ENCODE measurements around the gene EIF2S1.

DNA sequence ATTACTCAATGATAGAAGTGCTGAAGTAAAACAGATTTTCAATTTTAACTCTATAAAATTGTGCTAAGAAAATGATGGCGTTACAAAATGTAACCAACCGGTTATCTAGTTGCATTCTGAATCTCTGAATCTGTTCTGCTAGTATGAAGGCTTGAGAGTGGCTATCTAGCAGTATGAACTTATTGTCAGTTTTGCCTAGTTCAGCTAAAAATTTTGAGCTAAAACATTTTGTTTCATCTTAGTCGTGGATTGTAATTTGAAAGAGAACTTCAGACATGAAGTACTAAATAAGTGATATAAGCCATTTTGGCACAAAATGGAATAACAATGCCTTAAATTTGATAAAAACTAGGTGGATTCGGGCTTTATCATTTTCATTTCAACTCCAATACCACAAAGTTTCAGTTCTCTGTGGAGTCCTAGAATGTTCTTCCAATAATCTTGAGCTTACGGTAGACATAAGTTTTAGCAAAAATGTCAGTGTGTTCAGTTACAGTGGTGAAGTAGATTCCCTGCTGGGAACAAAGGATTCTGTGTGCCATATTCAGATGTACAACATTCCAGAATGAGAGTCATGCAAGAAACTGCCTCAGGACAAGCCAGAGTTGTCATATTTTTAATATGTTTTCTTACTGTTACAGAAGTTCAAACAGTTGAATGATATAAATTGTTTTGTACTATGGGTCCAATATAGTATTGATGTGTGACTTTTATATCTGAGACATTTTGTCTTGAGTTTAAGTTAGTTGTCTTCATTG lies 28.6 kb upstream of the EIF2S1 start:
- no peak for TF ChIP-seq CTCF (IDR thresholded peaks at IDR 0.05; ENCODE audit: low read depth, low read length)
- TF ChIP-seq, protein P1, sequence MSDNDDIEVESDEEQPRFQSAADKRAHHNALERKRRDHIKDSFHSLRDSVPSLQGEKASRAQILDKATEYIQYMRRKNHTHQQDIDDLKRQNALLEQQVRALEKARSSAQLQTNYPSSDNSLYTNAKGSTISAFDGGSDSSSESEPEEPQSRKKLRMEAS (IDR thresholded peaks at IDR 0.05; ENCODE audit: low read depth, low read length) = no peak

All from NB4 (cell line).